ENCODE results near the gene FPR1.

The FPR1 gene, protein sequence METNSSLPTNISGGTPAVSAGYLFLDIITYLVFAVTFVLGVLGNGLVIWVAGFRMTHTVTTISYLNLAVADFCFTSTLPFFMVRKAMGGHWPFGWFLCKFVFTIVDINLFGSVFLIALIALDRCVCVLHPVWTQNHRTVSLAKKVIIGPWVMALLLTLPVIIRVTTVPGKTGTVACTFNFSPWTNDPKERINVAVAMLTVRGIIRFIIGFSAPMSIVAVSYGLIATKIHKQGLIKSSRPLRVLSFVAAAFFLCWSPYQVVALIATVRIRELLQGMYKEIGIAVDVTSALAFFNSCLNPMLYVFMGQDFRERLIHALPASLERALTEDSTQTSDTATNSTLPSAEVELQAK

DNA sequence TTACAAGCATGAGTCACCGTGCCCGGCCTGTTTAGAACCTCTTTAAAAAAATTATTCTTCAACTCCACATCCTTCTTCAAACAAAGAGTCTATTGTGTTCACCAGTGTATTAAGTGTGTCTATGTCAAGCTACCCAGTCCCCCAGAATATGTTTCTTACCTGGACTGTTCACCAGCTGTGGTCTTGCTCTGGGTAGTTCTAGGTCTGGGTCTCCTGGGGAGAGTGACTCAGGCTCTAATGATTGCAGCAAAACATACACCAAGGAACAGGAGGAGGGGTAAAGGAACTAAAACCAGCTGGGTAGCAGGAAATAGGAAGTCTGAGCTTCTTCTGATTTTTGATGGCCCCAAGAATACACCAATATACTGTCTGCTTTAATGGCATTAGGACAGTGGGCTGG is at the start of gene FPR1:
Gene FPR1 (minus strand): TSS at position 224 of the 400 bp plus-strand sequence. CDS start 4,884 bp downstream, outside the sequence.
- DNase-seq = no peak

DNA sequence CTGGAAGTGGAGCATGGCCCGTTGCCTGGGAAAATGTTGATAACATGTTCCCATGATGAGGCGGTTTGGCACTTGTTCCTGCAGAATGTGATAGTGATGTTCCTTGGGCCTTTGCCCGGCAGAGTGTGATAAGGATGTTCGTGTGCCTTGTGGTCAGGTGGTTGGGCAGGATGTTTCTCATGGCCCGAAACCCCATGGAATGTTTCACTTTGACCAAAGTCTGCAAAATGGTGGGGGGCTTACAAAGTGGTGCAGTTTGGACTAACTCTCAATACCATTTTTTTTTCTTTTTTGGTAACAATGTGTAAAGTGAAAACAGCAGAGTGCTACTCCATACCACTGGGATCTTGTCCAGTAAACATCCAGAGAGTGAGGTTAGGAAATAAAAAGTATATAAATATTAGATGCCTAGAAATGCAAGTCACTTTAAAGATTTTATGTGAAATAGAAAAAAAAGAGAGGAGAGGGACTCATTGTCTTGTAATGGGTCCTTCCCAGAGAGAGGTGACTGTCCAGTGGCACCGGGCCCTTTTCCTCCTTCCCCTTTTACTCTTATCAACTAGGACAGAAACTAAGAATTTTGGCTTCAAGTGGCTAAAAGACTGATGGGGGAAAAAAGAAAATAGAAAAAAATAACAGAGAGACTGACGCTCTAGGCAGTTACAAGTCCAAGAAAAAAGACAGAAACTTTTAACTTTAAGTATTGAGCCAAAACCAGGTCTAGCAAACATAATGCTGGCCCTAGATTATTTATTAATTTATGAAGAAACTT is 49.0 kb upstream of the FPR1 start:
- no peak for DNase-seq

GRCh38 chr19:51799774-51800472 is 48.2 kb upstream of the FPR1 start:
- DNase-seq = no peak

- DNase-seq = no peak
Observed at GRCh38 chr19:51799034-51799773, 47.5 kb upstream of the FPR1 start.

GRCh38 chr19:51798062-51798461 is 46.4 kb upstream of the FPR1 start:
- DNase-seq = no peak

GRCh38 chr19:51797480-51797879 is 45.8 kb upstream of the FPR1 start:
- DNase-seq = no peak

GRCh38 chr19:51796195-51796679 is 44.6 kb upstream of the FPR1 start:
- no peak for DNase-seq

GRCh38 chr19:51794885-51795490 is 43.3 kb upstream of the FPR1 start, which contains the start of gene FPR3:
Gene FPR3 (plus strand): TSS chr19:51795157. CDS start chr19:51823749, 28,592 bp downstream.
- no peak for DNase-seq

- no peak for DNase-seq
Observed at GRCh38 chr19:51793994-51794393, 42.3 kb upstream of the FPR1 start.

DNA sequence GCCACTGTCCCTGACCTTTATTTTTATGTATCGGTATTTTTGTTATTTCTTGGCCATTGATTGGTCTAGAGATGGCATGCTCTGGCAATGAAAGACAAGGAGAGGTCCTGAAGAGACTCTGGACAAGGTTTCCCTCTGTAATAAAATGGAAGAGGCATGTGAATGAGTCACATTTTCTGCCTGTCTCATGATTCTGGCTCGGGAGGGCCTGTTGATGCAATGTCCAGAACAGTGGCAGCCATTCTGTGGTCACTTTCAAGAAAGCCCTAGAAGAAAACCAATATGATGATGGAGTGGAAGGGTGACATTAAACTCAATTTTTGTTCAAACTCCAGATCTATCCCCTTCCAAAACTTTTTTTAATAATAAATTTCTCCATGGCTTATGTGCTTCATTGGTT is 41.3 kb upstream of the FPR1 start:
- no peak for DNase-seq

- DNase-seq = no peak
Observed at GRCh38 chr19:51789061-51789795, 37.5 kb upstream of the FPR1 start.

- DNase-seq = no peak
Observed at GRCh38 chr19:51788029-51788428, 36.4 kb upstream of the FPR1 start.

GRCh38 chr19:51786646-51787494 is 35.2 kb upstream of the FPR1 start:
- no peak for DNase-seq

DNA sequence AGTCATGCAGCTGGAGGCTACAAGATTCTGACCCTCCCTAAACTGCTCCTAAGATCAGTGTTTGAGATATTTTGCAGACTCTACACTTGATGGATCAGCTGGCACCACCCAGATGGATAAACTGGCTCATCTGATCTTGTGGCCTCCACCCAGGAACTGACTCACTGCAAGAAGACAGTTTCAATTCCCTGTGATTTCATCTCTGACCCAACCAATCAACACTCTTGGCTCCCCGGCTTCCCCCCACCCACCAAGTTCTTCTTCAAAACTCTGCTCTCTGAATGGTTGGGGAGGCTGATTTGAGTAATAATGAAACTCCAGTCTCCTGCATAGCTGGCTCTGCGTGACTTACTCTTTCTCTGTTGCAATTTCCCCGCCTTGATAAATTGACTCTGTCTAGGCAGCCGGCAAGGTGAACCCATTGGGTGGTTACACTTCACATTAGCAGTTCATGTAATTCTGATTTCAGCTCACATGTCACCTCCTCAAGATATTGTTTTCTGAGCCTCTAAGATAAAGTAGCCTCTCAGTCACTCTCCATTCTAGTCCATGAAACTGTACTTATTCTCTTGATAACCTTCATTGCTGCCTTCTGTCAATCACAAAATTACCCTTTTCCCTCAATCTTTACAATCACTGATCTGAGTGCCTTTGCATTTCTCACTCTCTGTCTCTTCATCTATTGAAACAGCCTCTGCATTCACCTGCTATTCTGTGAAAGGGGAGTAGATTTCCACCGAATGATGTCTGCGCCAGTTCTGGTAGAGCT is 33.4 kb upstream of the FPR1 start:
- DNase-seq = no peak

DNA sequence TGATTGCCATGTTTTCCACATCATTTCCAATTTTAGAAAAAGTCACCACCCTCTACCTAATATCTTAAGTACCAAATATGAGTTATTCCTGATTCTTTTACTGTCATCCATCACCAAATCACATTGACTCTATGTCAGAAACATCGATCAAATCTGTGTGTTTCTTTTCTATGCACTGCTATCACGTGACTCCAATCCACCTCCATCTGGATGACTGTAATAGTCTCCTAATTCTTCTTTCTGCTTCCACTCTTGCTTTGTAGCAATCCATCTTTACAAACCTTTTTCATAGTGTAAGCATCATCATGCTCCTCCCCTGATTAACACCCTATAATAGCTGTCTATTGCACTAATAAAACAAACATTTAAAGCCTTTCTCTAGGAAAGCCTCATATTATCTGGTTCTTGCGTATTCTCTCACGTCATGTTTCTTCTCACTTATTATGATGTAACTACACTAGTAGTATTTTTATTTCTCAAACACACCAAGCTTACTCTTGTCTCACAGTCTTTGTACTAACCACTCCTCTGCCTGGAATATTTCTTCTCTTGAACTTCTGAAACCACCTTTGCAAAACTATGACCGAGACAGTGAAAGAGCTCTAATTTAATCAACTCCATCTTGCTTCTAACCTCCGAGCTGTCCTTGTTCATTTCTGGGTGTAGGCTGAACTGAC is 32.6 kb upstream of the FPR1 start:
- no peak for DNase-seq

DNA sequence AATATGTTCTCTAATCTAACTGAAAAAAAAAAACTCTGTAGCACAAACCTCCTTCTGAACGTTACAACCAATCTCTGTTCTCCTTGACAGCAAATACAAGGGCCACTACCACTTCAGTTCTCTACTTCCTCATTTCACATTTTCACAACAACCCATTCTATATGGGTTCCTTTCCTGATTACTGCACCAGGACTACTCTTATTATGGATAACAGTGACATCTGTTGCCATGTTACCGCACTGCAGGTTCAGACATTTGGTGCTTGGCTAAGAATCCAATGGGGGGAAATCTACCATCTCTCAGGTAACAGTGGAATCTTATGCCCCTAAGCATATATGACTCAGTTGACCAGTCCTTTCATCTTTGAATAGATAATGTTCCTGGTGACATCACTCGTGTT is 31.7 kb upstream of the FPR1 start:
- DNase-seq = no peak

DNA sequence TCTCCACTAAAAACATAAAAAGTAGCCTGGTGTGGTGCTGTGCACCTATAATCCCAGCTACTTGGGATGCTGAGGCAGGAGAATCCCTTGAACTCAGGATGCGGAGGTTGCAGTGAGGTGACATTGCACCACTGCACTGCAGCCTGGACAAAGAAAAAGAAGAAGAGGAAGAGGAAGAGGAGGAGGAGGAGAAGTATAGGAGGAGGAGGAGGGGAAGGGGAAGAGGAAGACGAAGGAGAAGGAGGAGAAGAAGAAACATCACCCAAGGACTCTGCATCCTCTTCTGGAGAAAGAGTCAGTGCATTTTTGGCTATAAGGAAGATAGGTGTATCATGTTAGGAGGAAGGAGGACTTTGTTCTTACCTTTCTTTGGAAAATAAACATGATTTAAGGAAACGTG is 30.3 kb upstream of the FPR1 start:
- DNase-seq = no peak

- DNase-seq = no peak
Observed at GRCh38 chr19:51780270-51780669, 28.6 kb upstream of the FPR1 start.

GRCh38 chr19:51779703-51780102 is 28.0 kb upstream of the FPR1 start:
- no peak for DNase-seq
